Measurements from ENCODE around the gene LNX2.

DNA sequence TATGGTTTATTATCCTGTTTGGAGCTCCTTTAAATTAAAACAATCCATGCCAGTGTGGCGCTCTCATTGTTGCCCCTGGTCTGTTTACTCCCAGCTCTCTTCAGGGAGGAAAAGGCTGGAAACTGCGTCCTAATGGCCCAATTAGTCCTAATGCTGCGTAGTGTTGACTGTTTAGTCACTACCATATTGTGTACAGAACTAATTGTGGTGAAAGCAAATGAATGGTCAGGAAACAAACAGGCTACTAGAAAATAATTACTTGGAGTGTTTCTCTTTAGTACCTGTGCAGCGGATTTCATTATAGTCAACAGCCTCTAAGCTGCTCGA, 115.5 kb downstream of the LNX2 start:
- TF ChIP-seq, protein P1, sequence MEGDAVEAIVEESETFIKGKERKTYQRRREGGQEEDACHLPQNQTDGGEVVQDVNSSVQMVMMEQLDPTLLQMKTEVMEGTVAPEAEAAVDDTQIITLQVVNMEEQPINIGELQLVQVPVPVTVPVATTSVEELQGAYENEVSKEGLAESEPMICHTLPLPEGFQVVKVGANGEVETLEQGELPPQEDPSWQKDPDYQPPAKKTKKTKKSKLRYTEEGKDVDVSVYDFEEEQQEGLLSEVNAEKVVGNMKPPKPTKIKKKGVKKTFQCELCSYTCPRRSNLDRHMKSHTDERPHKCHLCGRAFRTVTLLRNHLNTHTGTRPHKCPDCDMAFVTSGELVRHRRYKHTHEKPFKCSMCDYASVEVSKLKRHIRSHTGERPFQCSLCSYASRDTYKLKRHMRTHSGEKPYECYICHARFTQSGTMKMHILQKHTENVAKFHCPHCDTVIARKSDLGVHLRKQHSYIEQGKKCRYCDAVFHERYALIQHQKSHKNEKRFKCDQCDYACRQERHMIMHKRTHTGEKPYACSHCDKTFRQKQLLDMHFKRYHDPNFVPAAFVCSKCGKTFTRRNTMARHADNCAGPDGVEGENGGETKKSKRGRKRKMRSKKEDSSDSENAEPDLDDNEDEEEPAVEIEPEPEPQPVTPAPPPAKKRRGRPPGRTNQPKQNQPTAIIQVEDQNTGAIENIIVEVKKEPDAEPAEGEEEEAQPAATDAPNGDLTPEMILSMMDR (IDR thresholded peaks at IDR 0.05; ENCODE audit: borderline replicate concordance, extremely low read depth, low read length, poor library complexity, severe bottlenecking) = no peak
- TF ChIP-seq EZH2 (IDR thresholded peaks at IDR 0.05; ENCODE audit: borderline replicate concordance, low read depth, low read length, severe bottlenecking) = no peak
